Activated naive CD4-positive, alpha-beta T cell treated with anti-CD3 and anti-CD28 coated beads for 36 hours (primary cell): Measurements from ENCODE around the gene TRIM17. TPM values are rescaled to one million over a fixed set of nuclear protein-coding genes. Genes with fewer than 3 reads are reported as not detected.

Experiments used
- CTCF ChIA-PET: fragments of 350-600 bp; sonication (Branson Sonifier 250); formaldehyde crosslinking; loops from one replicate; lab custom pipeline; 2021; ENCODE audit warnings: antibody characterized with exemption; lab: Charles Lee
- DNase-seq: peaks from one replicate; pipeline ENCODE4 v3.0.0-alpha.2; 2020
- H3K27ac Mint-ChIP-seq: one replicate; pipeline ENCODE4 v1.8.0; 2021; ENCODE audit warnings: mild to moderate bottlenecking, mixed read lengths
- H3K27me3 Mint-ChIP-seq: one replicate; pipeline ENCODE4 v1.8.0; 2021; ENCODE audit warnings: low read depth, mixed read lengths
- H3K36me3 Mint-ChIP-seq: one replicate; pipeline ENCODE4 v1.8.0; 2021; ENCODE audit warnings: low read depth, mixed read lengths
- H3K4me1 Mint-ChIP-seq: one replicate; pipeline ENCODE4 v1.8.0; 2021; ENCODE audit warnings: low read depth, mixed read lengths
- H3K4me3 Mint-ChIP-seq: one replicate; pipeline ENCODE4 v1.8.0; 2021; ENCODE audit warnings: mild to moderate bottlenecking, moderate library complexity, mixed read lengths
- H3K9me3 Mint-ChIP-seq: one replicate; pipeline ENCODE4 v1.8.0; 2021; ENCODE audit warnings: mixed read lengths
- intact Hi-C: fragments of 100-400 bp; cut with micrococcal nuclease; formaldehyde crosslinking; loops from one replicate; pipeline ENCODE4 v1.15.1; 2023
- total RNA-seq, 2 experiments: library from RNA; stranded (reverse); gene quantifications; one replicate each; pipeline ENCODE4 v1.2.3, GENCODE V29; 2021

The TRIM17 gene
- 1 to 10 TPM; 1.0 to 1.2 TPM for total RNA-seq

- Mint-ChIP-seq H3K9me3 (no peaks in the 10 kb centered on the region), H3K36me3 (no peaks in the 10 kb centered on the region), H3K27me3 (peaks cover 5% of the 10 kb centered on the region), H3K4me1 (peaks cover 13% of the 10 kb centered on the region), H3K4me3 (peak within 1 kb of the TSS; percentile 78), H3K27ac (no peak within 1 kb of the TSS)
- peak; percentile 59 for DNase-seq
- CTCF ChIA-PET, result no interaction called here
- intact Hi-C loops, result loop anchor here (1.0 kb wide), 1 partner anchor 9 kb away; no protein-coding TSS in a partner anchor
Observed at GRCh38 chr1:228416217-228416933, at the start of gene TRIM17. Gene TRIM17, minus strand, starts transcription at chr1:228416861. Its CDS starts 1,789 bp downstream, at chr1:228415072.

- intact Hi-C loops, result loop anchor here (1.0 to 2.0 kb wide), 2 partner anchors 8 to 253 kb away; a partner anchor contains a TSS
- H3K27ac Mint-ChIP-seq, result peak overlapping the region; percentile 94
- no peaks in the 10 kb centered on the region for H3K9me3 Mint-ChIP-seq
- peaks cover 32% of the 10 kb centered on the region for H3K4me1 Mint-ChIP-seq
- peak overlapping the region; percentile 91 for H3K4me3 Mint-ChIP-seq
- H3K36me3 Mint-ChIP-seq, result peaks cover 2% of the 10 kb centered on the region
- H3K27me3 Mint-ChIP-seq, result peaks cover 23% of the 10 kb centered on the region
- CTCF ChIA-PET, result interaction anchor here (0.6 to 1.1 kb wide), 4 partner anchors 10 to 466 kb away, joined by 3 read pairs; no protein-coding TSS in a partner anchor
- DNase-seq, result peak; percentile 49
Observed at GRCh38 chr1:228465571-228466146, 49.0 kb upstream of the TRIM17 start.

- Mint-ChIP-seq H3K9me3 (no peaks in the 10 kb centered on the region), H3K4me3 (peak overlapping the region; percentile 91), H3K4me1 (peaks cover 35% of the 10 kb centered on the region), H3K27ac (peak overlapping the region; percentile 94), H3K27me3 (peaks cover 23% of the 10 kb centered on the region), H3K36me3 (peaks cover 2% of the 10 kb centered on the region)
- no peak for DNase-seq
- CTCF ChIA-PET, result interaction anchor here (0.6 to 2.3 kb wide), 6 partner anchors 11 to 465 kb away, joined by 3 to 5 read pairs (median 3); partner anchors contain the start of gene RNF187
- intact Hi-C loops, result loop anchor here (1.0 to 2.0 kb wide), 2 partner anchors 8 to 252 kb away; a partner anchor contains a TSS
Observed at GRCh38 chr1:228465141-228465540, 48.5 kb upstream of the TRIM17 start.

- peaks cover 37% of the 10 kb centered on the region for H3K4me1 Mint-ChIP-seq
- H3K27me3 Mint-ChIP-seq, result peaks cover 19% of the 10 kb centered on the region
- peak; percentile 96 for DNase-seq
- peaks cover 2% of the 10 kb centered on the region for H3K36me3 Mint-ChIP-seq
- H3K4me3 Mint-ChIP-seq, result peak overlapping the region; percentile 91
- CTCF ChIA-PET, result interaction anchor here (1.1 to 2.3 kb wide), 5 partner anchors 11 to 58 kb away, joined by 3 to 5 read pairs (median 3); partner anchors contain the start of genes RNF187 and TRIM11
- peak overlapping the region; percentile 94 for H3K27ac Mint-ChIP-seq
- intact Hi-C loops, result loop anchor here (2.0 kb wide), 1 partner anchor 252 kb away; no protein-coding TSS in a partner anchor
- no peaks in the 10 kb centered on the region for H3K9me3 Mint-ChIP-seq
Observed at GRCh38 chr1:228464487-228464983, 47.9 kb upstream of the TRIM17 start.

- intact Hi-C loops, result loop anchor here (1.0 to 2.0 kb wide), 5 partner anchors 23 to 324 kb away; partner anchors contain the start of genes GUK1 and RNF187
- no peaks in the 10 kb centered on the region for H3K9me3 Mint-ChIP-seq
- peaks cover 14% of the 10 kb centered on the region for H3K27me3 Mint-ChIP-seq
- peak; percentile 86 for DNase-seq
- peak overlapping the region; percentile 91 for H3K4me3 Mint-ChIP-seq
- peaks cover 2% of the 10 kb centered on the region for H3K36me3 Mint-ChIP-seq
- peak overlapping the region; percentile 94 for H3K27ac Mint-ChIP-seq
- peaks cover 39% of the 10 kb centered on the region for H3K4me1 Mint-ChIP-seq
- CTCF ChIA-PET, result interaction anchor here (0.9 to 2.3 kb wide), 9 partner anchors 8 to 333 kb away, joined by 3 to 6 read pairs (median 3); partner anchors contain the start of genes RNF187 and TRIM11
Observed at GRCh38 chr1:228463559-228464455, 47.1 kb upstream of the TRIM17 start.

- Mint-ChIP-seq H3K36me3 (peaks cover 2% of the 10 kb centered on the region), H3K9me3 (no peaks in the 10 kb centered on the region), H3K27ac (peak overlapping the region; percentile 94), H3K4me3 (peak overlapping the region; percentile 91), H3K4me1 (peaks cover 39% of the 10 kb centered on the region), H3K27me3 (peaks cover 11% of the 10 kb centered on the region)
- CTCF ChIA-PET, result interaction anchor here (0.9 to 2.3 kb wide), 7 partner anchors 9 to 332 kb away, joined by 3 to 6 read pairs (median 4); partner anchors contain the start of gene TRIM11
- DNase-seq, result peak; percentile 68
- intact Hi-C loops, result loop anchor here (1.0 to 2.0 kb wide), 4 partner anchors 24 to 323 kb away; partner anchors contain the start of genes GUK1 and RNF187
Observed at GRCh38 chr1:228463009-228463558, 46.4 kb upstream of the TRIM17 start.

GRCh38 chr1:228462560-228462959, 45.9 kb upstream of the TRIM17 start:
- H3K27ac Mint-ChIP-seq, result peak overlapping the region; percentile 94
- peaks cover 2% of the 10 kb centered on the region for H3K36me3 Mint-ChIP-seq
- no peak for DNase-seq
- H3K4me3 Mint-ChIP-seq, result peak overlapping the region; percentile 91
- peaks cover 39% of the 10 kb centered on the region for H3K4me1 Mint-ChIP-seq
- CTCF ChIA-PET, result interaction anchor here (0.9 to 1.4 kb wide), 2 partner anchors 9 to 24 kb away, joined by 5 to 6 read pairs; no protein-coding TSS in a partner anchor
- intact Hi-C loops, result loop anchor here (2.0 kb wide), 1 partner anchor 84 kb away; no protein-coding TSS in a partner anchor
- peaks cover 11% of the 10 kb centered on the region for H3K27me3 Mint-ChIP-seq
- no peaks in the 10 kb centered on the region for H3K9me3 Mint-ChIP-seq

GRCh38 chr1:228460821-228461220, 44.2 kb upstream of the TRIM17 start:
- intact Hi-C loops, result no loop called here
- Mint-ChIP-seq H3K27me3 (peaks cover 8% of the 10 kb centered on the region), H3K27ac (no peak overlapping the region), H3K4me1 (peaks cover 47% of the 10 kb centered on the region), H3K36me3 (peaks cover 3% of the 10 kb centered on the region), H3K4me3 (no peak overlapping the region), H3K9me3 (no peaks in the 10 kb centered on the region)
- DNase-seq, result no peak
- CTCF ChIA-PET, result interaction anchor here (0.7 to 1.1 kb wide), 2 partner anchors 16 to 28 kb away, joined by 3 to 4 read pairs; no protein-coding TSS in a partner anchor

- H3K27me3 Mint-ChIP-seq, result peaks cover 8% of the 10 kb centered on the region
- peak; percentile 81 for DNase-seq
- H3K27ac Mint-ChIP-seq, result peak overlapping the region; percentile 97
- peaks cover 3% of the 10 kb centered on the region for H3K36me3 Mint-ChIP-seq
- peaks cover 40% of the 10 kb centered on the region for H3K4me1 Mint-ChIP-seq
- intact Hi-C loops, result loop anchor here (2.0 kb wide), 2 partner anchors 183 to 377 kb away; partner anchors contain the start of gene ARF1
- H3K4me3 Mint-ChIP-seq, result peak overlapping the region; percentile 95
- H3K9me3 Mint-ChIP-seq, result no peaks in the 10 kb centered on the region
- CTCF ChIA-PET, result interaction anchor here (0.6 to 2.9 kb wide), 10 partner anchors 13 to 670 kb away, joined by 3 to 14 read pairs (median 4); partner anchors contain the start of gene RNF187
Observed at GRCh38 chr1:228459091-228459993, 42.7 kb upstream of the TRIM17 start.
